MCF 10A (cell line): ENCODE data around the gene MUC20. TPM values are rescaled to one million over a fixed set of nuclear protein-coding genes. Genes with fewer than 3 reads are reported as not detected.
"Not testable (repeated sequence)": the region's sequence is repeated elsewhere in the genome, so short reads cannot be mapped to it uniquely, and the experiment has no call there.

ENCODE experiments used
- BruUV-seq: library from RNA; stranded (reverse); fragments of 400-500 nt; replicated peaks from 2 replicates; lab custom pipeline; 2021; lab: Mats Ljungman, UMichigan
- CTCF ChIA-PET: fragments of 300-600 bp; sonication (Branson Sonifier 250); formaldehyde crosslinking; extraction: SDS; loops from one replicate; lab custom pipeline; 2021; ENCODE audit warnings: antibody characterized with exemption, inconsistent platforms; lab: Yijun Ruan, JAX
- POLR2A ChIA-PET: fragments of 300-600, 350-650 bp; sonication (Branson Sonifier 250); formaldehyde crosslinking; extraction: SDS; loops from one replicate; lab custom pipeline; 2020; ENCODE audit warnings: antibody characterized with exemption, inconsistent platforms; lab: Yijun Ruan, JAX
- DNase-seq: peaks from one replicate; pipeline ENCODE4 v3.0.0-alpha.2; 2018; ENCODE audit not compliant: unreplicated experiment
- H3K27ac Mint-ChIP-seq: one replicate; pipeline ENCODE4 v1.8.0; 2022; ENCODE audit warnings: mild to moderate bottlenecking, low read depth, mixed read lengths; ENCODE audit not compliant: unreplicated experiment
- H3K27me3 Mint-ChIP-seq: one replicate; pipeline ENCODE4 v1.8.0; 2022; ENCODE audit warnings: mixed read lengths; ENCODE audit not compliant: insufficient read depth, unreplicated experiment
- H3K36me3 Mint-ChIP-seq: one replicate; pipeline ENCODE4 v1.8.0; 2022; ENCODE audit warnings: mild to moderate bottlenecking, moderate library complexity, mixed read lengths; ENCODE audit not compliant: insufficient read depth, unreplicated experiment
- H3K4me1 Mint-ChIP-seq: one replicate; pipeline ENCODE4 v1.8.0; 2022; ENCODE audit warnings: mixed read lengths; ENCODE audit not compliant: insufficient read depth, unreplicated experiment
- H3K4me3 Mint-ChIP-seq: one replicate; pipeline ENCODE4 v1.8.0; 2022; ENCODE audit warnings: mild to moderate bottlenecking, moderate library complexity, mixed read lengths; ENCODE audit not compliant: unreplicated experiment
- H3K9me3 Mint-ChIP-seq: one replicate; pipeline ENCODE4 v1.8.0; 2022; ENCODE audit warnings: mixed read lengths; ENCODE audit not compliant: unreplicated experiment
- CTCF ChIP-seq: fragments of 200-600 bp; IDR thresholded peaks from one replicate; pipeline ENCODE4 v1.8.0; 2022; ENCODE audit warnings: antibody characterized with exemption, mild to moderate bottlenecking; ENCODE audit not compliant: unreplicated experiment
- intact Hi-C: fragments of 100-400 bp; cut with micrococcal nuclease; formaldehyde crosslinking; loops from 2 replicates; pipeline ENCODE4 v1.14.1; 2022
- total RNA-seq: library from RNA; stranded (reverse); gene quantifications from 2 replicates; pipeline ENCODE4 v1.2.3, GENCODE V29; 2022

The MUC20 gene
- total RNA-seq, 1 experiment from 2014 or later, result 2.3 TPM

- intact Hi-C loops, result no loop called here
- no TSS peak for BruUV-seq
- ChIA-PET POLR2A (no interaction called here), CTCF (interaction anchor here (0.6 kb wide), 1 partner anchor 1335 kb away, joined by 6 read pairs; no protein-coding TSS in a partner anchor)
- Mint-ChIP-seq H3K9me3 (no peaks in the 10 kb centered on the region), H3K36me3 (no peaks in the 10 kb centered on the region), H3K4me3 (no peak overlapping the region), H3K27me3 (peaks cover 44% of the 10 kb centered on the region), H3K4me1 (no peaks in the 10 kb centered on the region), H3K27ac (no peak overlapping the region)
- no peak for TF ChIP-seq CTCF
- no peak for DNase-seq
These were observed 10.7 kb downstream of the MUC20 start for GRCh38 chr3:195731356-195731905.

GRCh38 chr3:195732940-195733339 is 12.2 kb downstream of the MUC20 start:
- no TSS peak for BruUV-seq

DNA sequence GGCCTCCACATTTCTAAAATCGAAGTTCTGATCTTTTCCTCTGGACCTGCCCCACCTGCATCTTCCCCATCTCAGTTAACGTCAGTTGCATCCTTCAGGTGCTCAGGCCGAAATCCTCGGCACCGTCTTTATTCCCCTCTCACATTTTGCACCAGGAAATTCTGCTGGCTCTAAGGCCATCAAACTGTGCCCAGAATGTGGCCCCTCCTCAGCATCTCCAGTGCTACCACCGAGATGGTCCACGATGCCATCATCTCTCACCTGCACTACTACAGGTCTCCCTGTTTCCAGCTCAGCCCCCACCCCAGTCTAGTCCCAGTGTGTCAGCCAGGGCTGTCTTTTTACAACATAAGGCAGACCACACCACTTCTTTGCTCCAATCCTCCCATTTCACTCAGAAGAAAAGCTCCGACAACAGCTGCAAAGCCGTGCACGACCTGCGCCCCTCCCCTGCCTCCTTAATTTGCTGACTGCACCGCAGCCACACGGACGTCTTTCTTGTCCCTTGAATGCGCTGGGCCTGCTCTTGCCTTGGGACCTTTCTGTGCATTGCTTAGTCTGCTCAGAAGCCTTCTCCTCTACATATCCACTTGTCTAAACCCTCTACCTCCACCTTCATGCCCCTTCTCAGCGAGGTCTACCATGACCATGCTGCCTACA is 14.4 kb downstream of the MUC20 start:
- no peak overlapping the region for H3K27ac Mint-ChIP-seq
- BruUV-seq, result no TSS peak
- H3K4me3 Mint-ChIP-seq, result no peak overlapping the region
- no peak for TF ChIP-seq CTCF
- intact Hi-C loops, result no loop called here
- H3K4me1 Mint-ChIP-seq, result no peaks in the 10 kb centered on the region
- POLR2A ChIA-PET, result no interaction called here
- no peak for DNase-seq
- no peaks in the 10 kb centered on the region for H3K36me3 Mint-ChIP-seq
- CTCF ChIA-PET, result interaction anchor here (0.7 to 0.8 kb wide), 2 partner anchors 127 to 161 kb away, joined by 3 to 6 read pairs; no protein-coding TSS in a partner anchor
- no peaks in the 10 kb centered on the region for H3K9me3 Mint-ChIP-seq
- H3K27me3 Mint-ChIP-seq, result peaks cover 47% of the 10 kb centered on the region

More at GRCh38 chr3:195732940-195733339, 12.2 kb downstream of the MUC20 start:
- Mint-ChIP-seq H3K27me3 (peaks cover 54% of the 10 kb centered on the region), H3K9me3 (no peaks in the 10 kb centered on the region), H3K4me1 (no peaks in the 10 kb centered on the region), H3K4me3 (no peak overlapping the region), H3K27ac (no peak overlapping the region), H3K36me3 (no peaks in the 10 kb centered on the region)
- ChIA-PET POLR2A (no interaction called here), CTCF (interaction anchor here (1.2 kb wide), 1 partner anchor 16 kb away, joined by 3 read pairs; no protein-coding TSS in a partner anchor)
- intact Hi-C loops, result no loop called here
- DNase-seq, result no peak
- TF ChIP-seq CTCF, result no peak

DNA sequence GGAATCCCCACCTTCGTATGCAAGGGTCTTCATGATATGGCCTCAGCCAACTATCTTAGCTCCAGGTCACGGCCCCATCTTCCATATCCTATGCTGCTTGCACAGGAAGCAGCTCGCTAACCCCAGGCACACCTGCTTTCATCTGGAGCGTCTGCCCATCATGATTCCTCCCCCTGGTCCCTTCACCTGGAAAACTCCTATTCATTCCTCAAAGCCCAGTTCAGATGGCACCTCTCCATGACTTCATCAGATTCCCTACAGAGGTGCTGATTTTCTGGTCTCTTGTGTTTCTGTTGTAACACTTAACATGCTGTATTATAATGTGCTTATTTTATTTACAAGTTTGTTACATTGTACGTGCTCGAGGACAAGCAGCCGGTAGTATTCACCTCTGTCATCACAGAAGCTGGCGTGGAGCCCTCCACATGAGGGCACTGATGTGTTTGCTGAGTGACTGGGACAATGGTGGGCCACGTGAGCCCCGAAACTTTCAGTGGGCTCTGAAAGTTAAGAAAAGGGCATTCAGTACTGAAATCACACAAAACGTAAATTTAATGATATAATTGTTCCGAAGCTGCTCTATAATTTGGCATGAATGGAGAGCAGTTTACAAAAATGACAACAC is 16.2 kb downstream of the MUC20 start:
- CTCF ChIA-PET, result interaction anchor here (1.0 to 1.2 kb wide), 2 partner anchors 114 to 122 kb away, joined by 3 to 4 read pairs; no protein-coding TSS in a partner anchor
- Mint-ChIP-seq H3K4me3 (no peak overlapping the region), H3K9me3 (no peaks in the 10 kb centered on the region), H3K4me1 (no peaks in the 10 kb centered on the region), H3K36me3 (no peaks in the 10 kb centered on the region), H3K27ac (no peak overlapping the region), H3K27me3 (peaks cover 57% of the 10 kb centered on the region)
- no peak for TF ChIP-seq CTCF
- intact Hi-C loops, result no loop called here
- no peak for DNase-seq
- BruUV-seq, result no TSS peak
- POLR2A ChIA-PET, result interaction anchor here (1.3 to 1.9 kb wide), 2 partner anchors 9 to 20 kb away, joined by 3 to 7 read pairs; no protein-coding TSS in a partner anchor

DNA sequence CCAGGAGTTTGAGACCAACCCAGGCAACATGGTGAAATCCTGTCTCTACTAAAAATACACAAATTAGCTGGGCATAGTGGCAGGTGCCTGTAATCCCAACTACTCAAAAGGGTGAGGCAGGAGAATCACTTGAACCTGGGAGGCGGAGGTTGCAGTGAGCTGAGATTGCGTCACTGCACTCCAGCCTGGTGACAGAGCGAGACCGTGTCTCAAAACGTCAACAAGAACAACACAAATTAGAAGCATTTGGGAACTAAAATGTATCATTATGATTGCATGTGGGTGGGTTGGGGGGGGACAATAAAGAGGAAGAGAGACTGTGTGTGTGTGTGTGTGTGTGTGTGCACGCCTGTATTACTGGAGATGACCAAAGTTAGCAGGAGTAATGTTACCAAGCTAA is 17.0 kb downstream of the MUC20 start:
- peaks cover 65% of the 10 kb centered on the region for H3K27me3 Mint-ChIP-seq
- CTCF ChIA-PET, H3K4me3 Mint-ChIP-seq, H3K9me3 Mint-ChIP-seq, H3K27ac Mint-ChIP-seq, intact Hi-C loops, H3K4me1 Mint-ChIP-seq, DNase-seq, H3K36me3 Mint-ChIP-seq, BruUV-seq: not testable (repeated sequence)
- POLR2A ChIA-PET, result interaction anchor here (1.3 to 1.9 kb wide), 2 partner anchors 10 to 21 kb away, joined by 3 to 7 read pairs; no protein-coding TSS in a partner anchor
